SK-N-MC (cell line): ENCODE measurements around the gene BCL2L1.

Experiments used
- DNase-seq: peaks from one replicate; pipeline ENCODE4 v3.0.0-alpha.2; 2011; ENCODE audit warnings: low read depth, low spot score
- H3K27ac ChIP-seq: fragments of 200-600 bp; sonication (generic); 2 replicates; pipeline ENCODE4 v1.5.1; 2016; ENCODE audit warnings: mixed run types
- H3K36me3 ChIP-seq: fragments of 200-600 bp; sonication (generic); 2 replicates; pipeline ENCODE4 v1.6.1; 2017; ENCODE audit warnings: antibody characterized with exemption, low read length, mixed read lengths; ENCODE audit not compliant: insufficient read depth
- H3K4me3 ChIP-seq: fragments of 200-600 bp; sonication (generic); 2 replicates; pipeline ENCODE4 v1.5.1; 2016
- H3K9ac ChIP-seq: fragments of 200-600 bp; sonication (generic); 2 replicates; pipeline ENCODE4 v1.8.0; 2017; ENCODE audit warnings: mixed run types, mixed read lengths; ENCODE audit not compliant: insufficient read length
- H3K9me3 ChIP-seq: fragments of 200-600 bp; sonication (generic); 2 replicates; pipeline ENCODE4 v1.6.1; 2017; ENCODE audit warnings: low read depth, mild to moderate bottlenecking, antibody characterized with exemption, low read length, moderate library complexity, mixed read lengths
- EZH2 ChIP-seq: fragments of 200-600 bp; sonication (generic); IDR thresholded peaks from one replicate; pipeline ENCODE4 v1.6.1; 2017; ENCODE audit warnings: antibody characterized with exemption
- FOXP2 ChIP-seq: optimal IDR thresholded peaks from 2 replicates; pipeline ENCODE3; 2011; ENCODE audit warnings: mild to moderate bottlenecking, moderate library complexity; ENCODE audit not compliant: insufficient read depth; ENCODE audit errors: extremely low read length, control extremely low read depth
- POLR2AphosphoS5 ChIP-seq: IDR thresholded peaks from 2 replicates; pipeline ENCODE4 v1.6.1; 2012; ENCODE audit warnings: mild to moderate bottlenecking, low read depth, low read length, borderline replicate concordance

Gene BCL2L1

GRCh38 chr20:31667315-31668285 lies 55.1 kb downstream of the BCL2L1 start:
- no peak for DNase-seq
- Histone ChIP-seq H3K9ac (no peak overlapping the region), H3K27ac (no peak overlapping the region), H3K36me3 (no peaks in the 10 kb centered on the region; the same call in 1 of the 2 replicates), H3K4me3 (no peak overlapping the region), H3K9me3 (no peaks in the 10 kb centered on the region)
- TF ChIP-seq POLR2AphosphoS5 (no peak), EZH2 (no peak), FOXP2 (no peak)

- Histone ChIP-seq H3K4me3 (no peak overlapping the region), H3K9me3 (no peaks in the 10 kb centered on the region), H3K9ac (no peak overlapping the region), H3K27ac (no peak overlapping the region), H3K36me3 (no peaks in the 10 kb centered on the region; the same call in 1 of the 2 replicates)
- TF ChIP-seq EZH2: no peak
- no peak for TF ChIP-seq FOXP2
- TF ChIP-seq POLR2AphosphoS5: no peak
- DNase-seq: no peak
Measured at GRCh38 chr20:31666258-31667042, 56.2 kb downstream of the BCL2L1 start.

GRCh38 chr20:31665753-31666152 lies 56.9 kb downstream of the BCL2L1 start:
- Histone ChIP-seq H3K9ac (no peak overlapping the region), H3K4me3 (no peak overlapping the region), H3K27ac (no peak overlapping the region), H3K36me3 (no peaks in the 10 kb centered on the region; the same call in 1 of the 2 replicates), H3K9me3 (no peaks in the 10 kb centered on the region)
- no peak for TF ChIP-seq FOXP2
- TF ChIP-seq POLR2AphosphoS5: no peak
- no peak for TF ChIP-seq EZH2
- DNase-seq: no peak

- TF ChIP-seq FOXP2 (no peak), EZH2 (no peak), POLR2AphosphoS5 (no peak)
Measured at GRCh38 chr20:31664696-31665354, 57.8 kb downstream of the BCL2L1 start.

GRCh38 chr20:31663838-31664695 lies 58.6 kb downstream of the BCL2L1 start:
- no peak for DNase-seq
- Histone ChIP-seq H3K27ac (no peak overlapping the region), H3K9me3 (no peaks in the 10 kb centered on the region), H3K9ac (no peak overlapping the region), H3K4me3 (no peak overlapping the region), H3K36me3 (no peaks in the 10 kb centered on the region; the same call in 1 of the 2 replicates)
- TF ChIP-seq FOXP2: no peak
- TF ChIP-seq POLR2AphosphoS5: no peak
- no peak for TF ChIP-seq EZH2

More at GRCh38 chr20:31664696-31665354, 57.8 kb downstream of the BCL2L1 start:
- no peaks in the 10 kb centered on the region for H3K9me3 ChIP-seq
- no peak for DNase-seq
- no peak overlapping the region for H3K9ac ChIP-seq
- no peaks in the 10 kb centered on the region; the same call in 1 of the 2 replicates for H3K36me3 ChIP-seq
- H3K27ac ChIP-seq: no peak overlapping the region
- H3K4me3 ChIP-seq: no peak overlapping the region

GRCh38 chr20:31663524-31663837 lies 59.2 kb downstream of the BCL2L1 start:
- DNase-seq: no peak
- TF ChIP-seq FOXP2: no peak
- TF ChIP-seq POLR2AphosphoS5: no peak
- TF ChIP-seq EZH2: no peak
- Histone ChIP-seq H3K9me3 (no peaks in the 10 kb centered on the region), H3K9ac (no peak overlapping the region), H3K27ac (no peak overlapping the region), H3K36me3 (no peaks in the 10 kb centered on the region; the same call in 1 of the 2 replicates), H3K4me3 (no peak overlapping the region)

GRCh38 chr20:31662372-31662854 lies 60.3 kb downstream of the BCL2L1 start:
- H3K36me3 ChIP-seq: no peaks in the 10 kb centered on the region; the same call in 1 of the 2 replicates
- H3K9ac ChIP-seq: no peak overlapping the region
- DNase-seq: no peak
- H3K4me3 ChIP-seq: no peak overlapping the region
- TF ChIP-seq FOXP2 (no peak), POLR2AphosphoS5 (no peak), EZH2 (no peak)
- H3K27ac ChIP-seq: no peak overlapping the region
- H3K9me3 ChIP-seq: no peaks in the 10 kb centered on the region
